ENCODE measurements around the gene ACAP3. TPM values are rescaled to one million over a fixed set of nuclear protein-coding genes. Genes with fewer than 3 reads are reported as not detected.
"Not testable (repeated sequence)": the region's sequence is repeated elsewhere in the genome, so short reads cannot be mapped to it uniquely, and the experiment has no call there.

The ACAP3 gene
- total RNA-seq, 1 donor from 2014 or later, result 36.6 TPM

GRCh38 chr1:1268284-1268682 is 39.4 kb downstream of the ACAP3 start:
- no peak for DNase-seq (ENCODE audit: low spot score)

GRCh38 chr1:1267488-1268283 is 40.0 kb downstream of the ACAP3 start:
- no peak for DNase-seq (ENCODE audit: low spot score)

GRCh38 chr1:1264868-1265272 is 42.9 kb downstream of the ACAP3 start:
- DNase-seq (ENCODE audit: low spot score), result no peak

GRCh38 chr1:1264026-1264425 is 43.7 kb downstream of the ACAP3 start:
- DNase-seq (ENCODE audit: low spot score), result no peak

GRCh38 chr1:1262758-1263157 is 45.0 kb downstream of the ACAP3 start:
- no peak for DNase-seq (ENCODE audit: low spot score)

- no peak for DNase-seq (ENCODE audit: low spot score)
These were observed 45.7 kb downstream of the ACAP3 start for GRCh38 chr1:1262071-1262470.

- DNase-seq (ENCODE audit: low spot score), result no peak
These were observed 46.7 kb downstream of the ACAP3 start for GRCh38 chr1:1260843-1261560.

- DNase-seq (ENCODE audit: low spot score), result no peak
These were observed 47.7 kb downstream of the ACAP3 start for GRCh38 chr1:1259951-1260600.

- DNase-seq (ENCODE audit: low spot score), result no peak
These were observed 48.2 kb downstream of the ACAP3 start for GRCh38 chr1:1259540-1259939.

GRCh38 chr1:1259119-1259488 is 48.6 kb downstream of the ACAP3 start:
- DNase-seq (ENCODE audit: low spot score), result no peak

GRCh38 chr1:1256956-1257871 is 50.5 kb downstream of the ACAP3 start:
- DNase-seq (ENCODE audit: low spot score), result no peak

GRCh38 chr1:1255611-1256010 is 52.1 kb downstream of the ACAP3 start:
- no peak for DNase-seq (ENCODE audit: low spot score)

- DNase-seq (ENCODE audit: low spot score), result no peak
These were observed 52.7 kb downstream of the ACAP3 start for GRCh38 chr1:1255078-1255477.

GRCh38 chr1:1254667-1254998 is 53.1 kb downstream of the ACAP3 start:
- DNase-seq (ENCODE audit: low spot score), result no peak

- DNase-seq (ENCODE audit: low spot score), result no peak
These were observed 53.6 kb downstream of the ACAP3 start for GRCh38 chr1:1253972-1254666.

GRCh38 chr1:1253314-1253713 is 54.4 kb downstream of the ACAP3 start:
- no peak for DNase-seq (ENCODE audit: low spot score)

GRCh38 chr1:1250786-1251284 is 56.9 kb downstream of the ACAP3 start:
- no peak for DNase-seq (ENCODE audit: low spot score)

- not testable (repeated sequence) for DNase-seq (ENCODE audit: low spot score)
These were observed 59.5 kb downstream of the ACAP3 start for GRCh38 chr1:1248009-1248913.

- DNase-seq (ENCODE audit: low spot score), result no peak
These were observed 60.3 kb downstream of the ACAP3 start for GRCh38 chr1:1247341-1247913.
